ENCODE results near the gene PDZD4. TPM values are rescaled to one million over a fixed set of nuclear protein-coding genes. Genes with fewer than 3 reads are reported as not detected.

The PDZD4 gene
- total and polyA plus RNA-seq, 10 of the 15 experiments (the other 5 are each of a cell fraction or from before 2014, with no cell fraction given), result 0.01 to 0.15 (median 0.04) TPM; not detected in 6

DNA sequence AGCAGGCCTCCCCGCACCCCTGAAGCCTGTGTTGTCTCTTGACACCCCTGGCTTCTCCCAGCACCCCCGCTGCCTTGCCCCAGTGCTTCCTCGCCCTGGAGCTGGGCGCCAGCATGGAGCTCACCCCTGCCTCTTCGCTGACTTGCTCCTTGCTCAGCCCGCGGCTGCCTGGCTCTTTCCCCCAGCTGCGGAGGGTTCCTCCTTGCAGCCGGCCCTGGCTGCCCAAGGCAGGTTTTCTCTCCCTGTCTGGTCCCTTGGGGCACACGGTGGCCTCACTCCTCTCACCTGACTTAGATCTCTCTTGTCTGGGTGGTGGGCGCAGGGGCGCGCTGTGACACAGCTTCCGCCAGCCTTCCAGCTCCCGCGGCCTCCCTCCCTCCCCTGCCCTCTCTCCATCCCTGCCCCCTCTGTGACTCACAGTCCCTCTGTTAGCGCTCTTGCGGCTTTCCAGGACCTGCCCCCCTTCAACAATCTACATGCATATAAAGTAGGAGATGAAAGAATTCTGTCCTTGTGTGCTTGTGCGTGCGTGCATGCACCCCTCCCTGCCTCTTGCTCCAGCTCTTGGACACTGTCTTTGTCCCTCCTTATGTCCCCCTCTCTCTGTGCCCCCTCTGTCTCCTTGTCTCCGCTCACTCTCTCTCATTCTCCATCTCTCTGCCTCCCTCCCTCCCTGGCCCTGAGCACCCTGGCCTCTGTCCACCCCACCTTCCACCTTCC is 64.1 kb downstream of the PDZD4 start:
- WGBS (ENCODE audit: insufficient coverage, insufficient replicate concordance, low lambda C conversion rate, missing lambda C conversion rate), result 38% methylated on average over 13 of the region's 21 CpGs
- ChIA-PET RAD21 (ENCODE audit: unreplicated experiment) (interaction anchor here (0.7 kb wide), 1 partner anchor 181 kb away, joined by 3 read pairs; no protein-coding TSS in a partner anchor), CTCF (interaction anchor here (0.6 to 1.0 kb wide), 3 partner anchors 98 to 200 kb away, joined by 4 read pairs; no protein-coding TSS in a partner anchor), POLR2A (no interaction called here), SMC1A (ENCODE audit: uncharacterized antibody, unreplicated experiment) (no interaction called here)
- no peaks in the 10 kb centered on the region for H3K27me3 ChIP-seq (replicated peaks in 1 of 2; ENCODE audit: control insufficient read depth in 2 of 2, insufficient read depth in 2 of 2, low read length in 1 of 2)
- H3K9ac ChIP-seq (ENCODE audit: control insufficient read depth, insufficient read depth, low read length), result no peak overlapping the region
- H4K20me1 ChIP-seq (ENCODE audit: control insufficient read depth, insufficient read depth), result no peaks in the 10 kb centered on the region
- no peak overlapping the region for H3K4me3 ChIP-seq
- no peaks in the 10 kb centered on the region for H3K4me1 ChIP-seq (ENCODE audit: control insufficient read depth, insufficient read depth, low read length)
- no peaks in the 10 kb centered on the region; the same call in 2 of the 3 replicates for H3K9me3 ChIP-seq (replicated peaks; ENCODE audit: control insufficient read depth, insufficient read depth, low read length)
- no peak for TF ChIP-seq NFYB (IDR thresholded peaks at IDR 0.05; ENCODE audit: insufficient read depth, low read depth, low read length)
- peak; percentile 37 for TF ChIP-seq MEF2B (IDR thresholded peaks at IDR 0.05; ENCODE audit: partially characterized antibody, poor library complexity, severe bottlenecking)
- TF ChIP-seq TBL1XR1 (IDR thresholded peaks at IDR 0.05; ENCODE audit: low read depth, low read length), result no peak
- no peak for TF ChIP-seq PAX8 (IDR thresholded peaks at IDR 0.05)
- no peaks in the 10 kb centered on the region for H3K79me2 ChIP-seq (ENCODE audit: control insufficient read depth, insufficient read depth, low read length)
- intact Hi-C loops (cut with micrococcal nuclease; ENCODE audit: unreplicated experiment), result no loop called here
- H3K36me3 ChIP-seq (ENCODE audit: control insufficient read depth in 2 of 2, insufficient read depth in 2 of 2, low read length in 1 of 2), result no peaks in the 10 kb centered on the region
- H3K27ac ChIP-seq (ENCODE audit: control insufficient read depth, insufficient read depth), result no peak overlapping the region
- FAIRE-seq (no peak), ATAC-seq (no peak; the same call in 2 of the 3 replicates), DNase-seq (ENCODE audit: low read depth, low spot score) (no peak)
- in situ Hi-C loops (cut with MboI), result no loop called here
- no TSS peak for BruUV-seq (replicated peaks)
- no peak overlapping the region for H3K4me2 ChIP-seq (ENCODE audit: control insufficient read depth, insufficient read depth)
- H2AFZ ChIP-seq (ENCODE audit: control insufficient read depth, low read depth, low read length), result no peak overlapping the region

Measured in GM12878 (cell line).